Adrenal gland (tissue), 12 donors: ENCODE data around the gene TIGD3. TPM values are rescaled to one million over a fixed set of nuclear protein-coding genes. Genes with fewer than 3 reads are reported as not detected.
A peak's percentile ranks its signal among the peaks of the same experiment; 100 is the strongest.

Experiments used
- DNase-seq, 7 donors: peaks; one replicate each; pipeline ENCODE4 v3.0.0-alpha.2; 2019 to 2020
- H3K27ac ChIP-seq, 5 donors: fragments of 200-600 bp; sonication (generic) in 4 of 5; 1 replicate in 3 of 5; 2 replicates in 2 of 5; pipeline versions ENCODE4 v1.5.1 to v1.8.0; 2016 to 2020; ENCODE audit warnings: mild to moderate bottlenecking in 1 of 5
- H3K27me3 ChIP-seq: fragments of 200-600 bp; 2 replicates; pipeline ENCODE4 v1.8.0; 2021
- H3K36me3 ChIP-seq, 2 donors: fragments of 200-600 bp; replicated peaks in 1 of 2; 1 replicate in 1 of 2; 2 replicates in 1 of 2; pipeline versions ENCODE4 v1.5.1 to v1.8.0; 2018 to 2022
- H3K4me1 ChIP-seq, 2 donors: fragments of 200-600 bp; replicated peaks in 1 of 2; 1 replicate in 1 of 2; 2 replicates in 1 of 2; pipeline versions ENCODE4 v1.5.1 to v1.8.0; 2018 to 2021
- H3K4me3 ChIP-seq, 4 donors: fragments of 200-600 bp; sonication (generic) in 3 of 4; one replicate each; pipeline ENCODE4 v1.5.1; 2016 to 2018
- H3K9me3 ChIP-seq, 3 donors: fragments of 200-600 bp; sonication (generic) in 1 of 3; replicated peaks in 1 of 3; 1 replicate in 2 of 3; 2 replicates in 1 of 3; pipeline versions ENCODE4 v1.5.1 to v1.8.0; 2016 to 2021
- CTCF ChIP-seq, 6 experiments: fragments of 450-650 bp in 4 of 6; fragments of 200-600 bp in 2 of 6; sonication (generic) in 1 of 6; IDR thresholded peaks; 1 replicate in 5 of 6; 2 replicates in 1 of 6; pipeline versions ENCODE4 v1.5.1 to v1.8.0; 2016 to 2021; ENCODE audit warnings: antibody characterized with exemption in 6 of 6, mild to moderate bottlenecking in 2 of 6, moderate library complexity in 1 of 6
- POLR2A ChIP-seq, 2 donors: fragments of 450-650 bp; IDR thresholded peaks; one replicate each; pipeline ENCODE4 v1.6.1; 2017; ENCODE audit warnings: antibody characterized with exemption in 2 of 2, mild to moderate bottlenecking in 2 of 2, moderate library complexity in 1 of 2
- WGBS, 4 donors: extraction: QIAGEN DNeasy Blood & Tissue Kit in 2 of 4; methylation state at CpG; one replicate each; pipeline versions ENCODE4 v1.1.5 to v1.1.7; 2013 to 2017; 5-methylcytosine and 5-hydroxymethylcytosine counted together
- intact Hi-C, 2 donors: fragments of 100-400 bp; cut with DNase I; formaldehyde crosslinking; loops; one replicate each; pipeline versions ENCODE4 v1.14.1 to v1.15.0; 2022 to 2023
- polyA plus RNA-seq, 3 donors: library from polyadenylated mRNA; stranded (reverse); fragments of 200-250 nt in 2 of 3; fragments of 350-450 nt in 1 of 3; fragmentation: Illumina TruSeq in 1 of 3; extraction: RNeasy Lipid Tissue Mini Kit (QIAGEN cat#74804) in 1 of 3; gene quantifications; one replicate each; pipeline ENCODE4 v1.2.3, GENCODE V29; 2013 to 2014
- total RNA-seq, 9 donors: library from RNA; depleted of rRNA in 4 of 9; stranded (reverse); fragments of >200 nt in 4 of 9; fragments of 120-200 nt in 1 of 9; fragmentation: NEBNext Ultra II Directional in 1 of 9; extraction: Animal tissue kit (Norgen Biotek cat#: 25700) in 1 of 9; gene quantifications; one replicate each; pipeline versions ENCODE4 v1.1.0 to v1.2.4, GENCODE V29; 2013 to 2023
- donor health status: healthy with polysubstance abuse.
- donor health status: Bipolar disorder and iron deficiency.
- donor health status: DM: yes; HTN: yes; CAD: no.
- donor health status: DM: no; HTN: no; CAD: no.
- donor health status: DM: no; HTN: no; CAD: no.
- donor health status: DM: yes; HTN: yes; CAD: no.

TIGD3 gene
- total and polyA plus RNA-seq, 12 donors, result 0.11 to 0.96 (median 0.33) TPM; not detected in 1

- H3K4me3 ChIP-seq, result no peak overlapping the region
- no peak for TF ChIP-seq CTCF (IDR thresholded peaks at IDR 0.05)
- no peak for TF ChIP-seq POLR2A (IDR thresholded peaks at IDR 0.05)
- no peaks in the 10 kb centered on the region for H3K9me3 ChIP-seq
- WGBS, 4 donors, result 75 to 89% (median 82%) methylated on average over 8 to 17 of the region's 17 CpGs
- intact Hi-C loops, result no loop called here
- H3K36me3 ChIP-seq, result peaks cover 0 to 55% of the 10 kb centered on the region in 2 donors
- no peak for DNase-seq
- H3K27ac ChIP-seq, result no peak overlapping the region
- peaks cover 22 to 37% of the 10 kb centered on the region in 2 donors for H3K4me1 ChIP-seq
- H3K27me3 ChIP-seq, result no peaks in the 10 kb centered on the region
These were observed 39.0 kb downstream of the TIGD3 start for GRCh38 chr11:65393513-65394079.

- Histone ChIP-seq H3K9me3 (no peaks in the 10 kb centered on the region), H3K27me3 (no peaks in the 10 kb centered on the region), H3K27ac (no peak overlapping the region), H3K4me3 (no peak overlapping the region), H3K36me3 (peaks cover 0 to 59% of the 10 kb centered on the region in 2 donors), H3K4me1 (peaks cover 22 to 31% of the 10 kb centered on the region in 2 donors)
- DNase-seq, result peak in 1 of 7 donors; percentile 17
- WGBS, 4 donors, result 86 to 97% (median 93%) methylated on average over 5 to 20 of the region's 20 CpGs
- TF ChIP-seq POLR2A (IDR thresholded peaks at IDR 0.05) (no peak), CTCF (IDR thresholded peaks at IDR 0.05) (no peak)
- intact Hi-C loops, result no loop called here
These were observed 39.6 kb downstream of the TIGD3 start for GRCh38 chr11:65394125-65394536.

GRCh38 chr11:65395961-65396530, 41.5 kb downstream of the TIGD3 start:
- H3K36me3 ChIP-seq, result peaks cover 0 to 78% of the 10 kb centered on the region in 2 donors
- no peak for DNase-seq
- TF ChIP-seq CTCF (IDR thresholded peaks at IDR 0.05), result no peak
- no peak for TF ChIP-seq POLR2A (IDR thresholded peaks at IDR 0.05)
- no peaks in the 10 kb centered on the region for H3K27me3 ChIP-seq
- intact Hi-C loops, result no loop called here
- no peak overlapping the region for H3K4me3 ChIP-seq
- WGBS, 4 donors, result 86 to 95% (median 90%) methylated on average over 7 to 15 of the region's 15 CpGs
- no peaks in the 10 kb centered on the region for H3K9me3 ChIP-seq
- peaks cover 5 to 12% of the 10 kb centered on the region in 2 donors for H3K4me1 ChIP-seq
- no peak overlapping the region for H3K27ac ChIP-seq

- no peak for DNase-seq
- H3K27ac ChIP-seq, result no peak overlapping the region
- peaks cover 0 to 78% of the 10 kb centered on the region in 2 donors for H3K36me3 ChIP-seq
- no peak for TF ChIP-seq POLR2A (IDR thresholded peaks at IDR 0.05)
- no peak for TF ChIP-seq CTCF (IDR thresholded peaks at IDR 0.05)
- 93 to 96% (median 94%) methylated on average over 19 to 38 of the region's 38 CpGs for WGBS, 4 donors
- H3K4me3 ChIP-seq, result no peak overlapping the region
- peaks cover 0 to 2% of the 10 kb centered on the region in 2 donors for H3K4me1 ChIP-seq
- no peaks in the 10 kb centered on the region for H3K9me3 ChIP-seq
- H3K27me3 ChIP-seq, result no peaks in the 10 kb centered on the region
- intact Hi-C loops, result no loop called here
These were observed 42.5 kb downstream of the TIGD3 start for GRCh38 chr11:65396769-65397745.
